ENCODE results near the gene TSPAN18. TPM values are rescaled to one million over a fixed set of nuclear protein-coding genes. Genes with fewer than 3 reads are reported as not detected.

Gene TSPAN18
- total and polyA plus RNA-seq, 9 donors, result 2.1 to 35.3 (median 14.4) TPM

- no peak overlapping the region for H3K27ac ChIP-seq
These were observed 152.7 kb downstream of the TSPAN18 start for GRCh38 chr11:44879432-44879831.

GRCh38 chr11:44880511-44880910 lies 153.7 kb downstream of the TSPAN18 start:
- Histone ChIP-seq H3K27me3 (no peaks in the 10 kb centered on the region), H3K36me3 (no peaks in the 10 kb centered on the region), H3K27ac (no peak overlapping the region), H3K4me1 (ENCODE audit: insufficient read depth) (no peaks in the 10 kb centered on the region), H3K9me3 (no peaks in the 10 kb centered on the region), H3K4me3 (no peak overlapping the region)
- TF ChIP-seq CTCF (IDR thresholded peaks at IDR 0.05), result no peak
- TF ChIP-seq EP300 (IDR thresholded peaks at IDR 0.05), result no peak
- TF ChIP-seq POLR2A (IDR thresholded peaks at IDR 0.05), result no peak
- 86 to 90% (median 87%) methylated on average over 6 of the region's 6 CpGs for WGBS, 3 donors
- DNase-seq, result no peak
- intact Hi-C loops (cut with DNase I), result no loop called here

More at GRCh38 chr11:44879432-44879831, 152.7 kb downstream of the TSPAN18 start:
- TF ChIP-seq POLR2A (IDR thresholded peaks at IDR 0.05) (no peak), CTCF (IDR thresholded peaks at IDR 0.05) (no peak), EP300 (IDR thresholded peaks at IDR 0.05) (no peak)
- intact Hi-C loops (cut with DNase I), result no loop called here
- no peaks in the 10 kb centered on the region for H3K36me3 ChIP-seq
- DNase-seq, result no peak
- WGBS, 3 donors, result 92 to 97% (median 96%) methylated on average over 7 of the region's 7 CpGs
- H3K27me3 ChIP-seq, result no peaks in the 10 kb centered on the region
- H3K4me1 ChIP-seq (ENCODE audit: insufficient read depth), result no peaks in the 10 kb centered on the region
- H3K9me3 ChIP-seq, result no peaks in the 10 kb centered on the region
- H3K4me3 ChIP-seq, result no peak overlapping the region

- WGBS, 3 donors, result 89 to 96% (median 90%) methylated on average over 4 of the region's 4 CpGs
These were observed 154.2 kb downstream of the TSPAN18 start for GRCh38 chr11:44880953-44881352.

GRCh38 chr11:44883277-44883676 lies 156.5 kb downstream of the TSPAN18 start:
- no peak for DNase-seq
- intact Hi-C loops (cut with DNase I), result no loop called here
- no peaks in the 10 kb centered on the region for H3K27me3 ChIP-seq
- no peaks in the 10 kb centered on the region for H3K9me3 ChIP-seq
- 73 to 92% (median 86%) methylated on average over 6 of the region's 6 CpGs for WGBS, 3 donors
- peaks cover 1% of the 10 kb centered on the region for H3K4me1 ChIP-seq (ENCODE audit: insufficient read depth)
- no peak overlapping the region for H3K4me3 ChIP-seq
- no peak overlapping the region for H3K27ac ChIP-seq
- TF ChIP-seq POLR2A (IDR thresholded peaks at IDR 0.05), result no peak
- TF ChIP-seq CTCF (IDR thresholded peaks at IDR 0.05), result no peak
- no peak for TF ChIP-seq EP300 (IDR thresholded peaks at IDR 0.05)
- H3K36me3 ChIP-seq, result no peaks in the 10 kb centered on the region

More at GRCh38 chr11:44880953-44881352, 154.2 kb downstream of the TSPAN18 start:
- H3K9me3 ChIP-seq, result no peaks in the 10 kb centered on the region
- TF ChIP-seq EP300 (IDR thresholded peaks at IDR 0.05) (no peak), POLR2A (IDR thresholded peaks at IDR 0.05) (no peak), CTCF (IDR thresholded peaks at IDR 0.05) (no peak)
- no peaks in the 10 kb centered on the region for H3K27me3 ChIP-seq
- no peak overlapping the region for H3K4me3 ChIP-seq
- no peak for DNase-seq
- intact Hi-C loops (cut with DNase I), result no loop called here
- H3K36me3 ChIP-seq, result no peaks in the 10 kb centered on the region
- no peak overlapping the region for H3K27ac ChIP-seq
- H3K4me1 ChIP-seq (ENCODE audit: insufficient read depth), result no peaks in the 10 kb centered on the region

Measured in ovary (tissue), 9 donors.